Testis (tissue), 3 donors: ENCODE results near the gene RUNX1. TPM values are rescaled to one million over a fixed set of nuclear protein-coding genes. Genes with fewer than 3 reads are reported as not detected.

Experiments used
- DNase-seq: peaks from one replicate; pipeline ENCODE4 v3.0.0-alpha.2; 2019
- H3K27ac ChIP-seq, 2 donors: fragments of 200-600 bp; sonication (generic); one replicate each; pipeline ENCODE4 v1.5.1; 2019
- H3K27me3 ChIP-seq: fragments of 200-600 bp; sonication (generic); one replicate; pipeline ENCODE4 v1.5.1; 2019
- H3K36me3 ChIP-seq: fragments of 200-600 bp; sonication (generic); one replicate; pipeline ENCODE4 v1.5.1; 2017; ENCODE audit warnings: low read depth; ENCODE audit errors: missing control alignments
- H3K4me1 ChIP-seq: fragments of 200-600 bp; sonication (generic); one replicate; pipeline ENCODE4 v1.5.1; 2019
- H3K4me3 ChIP-seq, 2 donors: fragments of 200-600 bp; sonication (generic); one replicate each; pipeline ENCODE4 v1.5.1; 2017 to 2019
- H3K9me3 ChIP-seq: fragments of 200-600 bp; sonication (generic); one replicate; pipeline ENCODE4 v1.5.1; 2017
- CTCF ChIP-seq, 3 experiments: fragments of 450-650 bp in 2 of 3; fragments of 200-600 bp in 1 of 3; sonication (generic) in 1 of 3; IDR thresholded peaks; one replicate each; pipeline ENCODE4 v1.5.1; 2016 to 2019; ENCODE audit warnings: antibody characterized with exemption in 3 of 3, mild to moderate bottlenecking in 2 of 3, moderate library complexity in 1 of 3
- POLR2A ChIP-seq: fragments of 450-650 bp; IDR thresholded peaks from one replicate; pipeline ENCODE4 v1.6.1; 2017; ENCODE audit warnings: antibody characterized with exemption, mild to moderate bottlenecking, moderate library complexity
- WGBS, 2 donors: methylation state at CpG; one replicate each; pipeline ENCODE4 v1.1.5; 2018; 5-methylcytosine and 5-hydroxymethylcytosine counted together
- intact Hi-C: fragments of 100-400 bp; cut with DNase I; formaldehyde crosslinking; loops from one replicate; pipeline ENCODE4 v1.15.1; 2023; ENCODE audit warnings: low total_unique reads
- polyA plus RNA-seq: library from polyadenylated mRNA; stranded (reverse); fragments of 350-450 nt; fragmentation: Illumina TruSeq; extraction: RNeasy Lipid Tissue Mini Kit (QIAGEN cat#74804); gene quantifications from one replicate; pipeline ENCODE4 v1.2.3, GENCODE V29; 2014; ENCODE audit warnings: low read depth, low replicate concordance; ENCODE audit not compliant: insufficient read depth
- total RNA-seq, 2 donors: library from RNA; depleted of rRNA; stranded (reverse); fragments of >200 nt; gene quantifications; one replicate each; pipeline ENCODE4 v1.2.3, GENCODE V29; 2016

The RUNX1 gene
- total and polyA plus RNA-seq, 3 donors from 2014 or later: 11.1 to 28.7 (median 24.3) TPM

- Histone ChIP-seq H3K4me1 (no peaks in the 10 kb centered on the region), H3K36me3 (no peaks in the 10 kb centered on the region), H3K27ac (peak overlapping the region; percentile 29 to 74), H3K27me3 (no peaks in the 10 kb centered on the region), H3K4me3 (peak overlapping the region; percentile 69 to 72), H3K9me3 (no peaks in the 10 kb centered on the region)
- peak; percentile 76 for DNase-seq
- WGBS, 2 donors: 1% methylated on average over 22 to 40 of the region's 40 CpGs
- intact Hi-C loops: loop anchor here (10.0 kb wide), 1 partner anchor 143 kb away; no protein-coding TSS in a partner anchor
- TF ChIP-seq CTCF (IDR thresholded peaks at IDR 0.05): no peak
- no peak for TF ChIP-seq POLR2A
Measured at GRCh38 chr21:34887725-34888568, 161.2 kb downstream of the RUNX1 start.

- no peaks in the 10 kb centered on the region for H3K4me1 ChIP-seq
- DNase-seq: no peak
- H3K9me3 ChIP-seq: no peaks in the 10 kb centered on the region
- intact Hi-C loops: loop anchor here (10.0 kb wide), 1 partner anchor 142 kb away; no protein-coding TSS in a partner anchor
- peak overlapping the region in 1 of 2 donors; percentile 57 for H3K27ac ChIP-seq
- H3K27me3 ChIP-seq: no peaks in the 10 kb centered on the region
- TF ChIP-seq POLR2A (no peak), CTCF (IDR thresholded peaks at IDR 0.05) (no peak)
- 3 to 6% methylated on average over 15 of the region's 15 CpGs for WGBS, 2 donors
- H3K4me3 ChIP-seq: peak overlapping the region; percentile 50 to 72
- H3K36me3 ChIP-seq: no peaks in the 10 kb centered on the region
Measured at GRCh38 chr21:34887105-34887442, 162.0 kb downstream of the RUNX1 start.

DNA sequence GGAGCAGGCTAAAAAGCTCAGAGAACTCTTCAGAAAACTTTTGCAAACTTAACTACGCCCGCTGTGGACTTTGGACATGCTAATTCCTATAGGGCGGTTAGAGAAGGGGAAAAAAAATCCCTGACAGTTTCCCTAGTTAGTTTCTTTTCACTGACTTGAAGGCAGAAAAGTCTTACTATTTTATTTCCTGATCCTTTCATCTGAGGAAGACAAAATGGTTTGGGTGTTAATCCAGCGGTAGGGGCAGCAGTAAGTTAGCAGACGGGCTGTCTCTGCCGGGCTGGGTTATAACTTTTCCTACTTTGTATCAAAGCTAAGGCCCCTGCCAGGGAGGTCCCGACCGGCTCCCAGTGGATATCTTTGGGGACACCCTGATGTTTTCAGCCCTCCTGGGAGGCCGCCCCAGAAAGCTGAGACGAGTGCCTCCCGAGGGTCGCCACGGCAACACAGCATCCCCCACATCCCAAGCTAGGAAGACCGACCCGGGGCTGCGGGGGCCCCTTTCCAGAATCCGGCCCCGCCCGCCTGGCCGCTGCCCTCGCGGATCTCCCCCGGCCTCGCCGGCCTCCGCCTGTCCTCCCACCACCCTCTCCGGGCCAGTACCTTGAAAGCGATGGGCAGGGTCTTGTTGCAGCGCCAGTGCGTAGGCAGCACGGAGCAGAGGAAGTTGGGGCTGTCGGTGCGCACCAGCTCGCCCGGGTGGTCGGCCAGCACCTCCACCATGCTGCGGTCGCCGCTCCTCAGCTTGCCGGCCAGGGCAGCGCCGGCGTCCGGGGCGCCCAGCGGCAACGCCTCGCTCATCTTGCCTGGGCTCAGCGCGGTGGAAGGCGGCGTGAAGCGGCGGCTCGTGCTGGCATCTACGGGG lies 162.6 kb downstream of the RUNX1 start:
- H3K36me3 ChIP-seq: no peaks in the 10 kb centered on the region
- TF ChIP-seq POLR2A (no peak), CTCF (IDR thresholded peaks at IDR 0.05) (no peak)
- H3K4me1 ChIP-seq: no peaks in the 10 kb centered on the region
- peak overlapping the region; percentile 8 to 57 for H3K27ac ChIP-seq
- no peaks in the 10 kb centered on the region for H3K27me3 ChIP-seq
- intact Hi-C loops: loop anchor here (10.0 kb wide), 1 partner anchor 142 kb away; no protein-coding TSS in a partner anchor
- DNase-seq: peak; percentile 40
- WGBS, 2 donors: 0 to 5% methylated on average over 22 to 33 of the region's 56 CpGs
- peak overlapping the region; percentile 50 to 72 for H3K4me3 ChIP-seq
- no peaks in the 10 kb centered on the region for H3K9me3 ChIP-seq

- Histone ChIP-seq H3K27me3 (no peaks in the 10 kb centered on the region), H3K9me3 (no peaks in the 10 kb centered on the region), H3K4me3 (peak overlapping the region; percentile 50 to 72), H3K27ac (peak overlapping the region; percentile 8 to 57), H3K36me3 (no peaks in the 10 kb centered on the region), H3K4me1 (no peaks in the 10 kb centered on the region)
- WGBS, 2 donors: 19 to 22% methylated on average over 24 of the region's 24 CpGs
- TF ChIP-seq CTCF (IDR thresholded peaks at IDR 0.05) (no peak), POLR2A (no peak)
- intact Hi-C loops: loop anchor here (10.0 kb wide), 1 partner anchor 141 kb away; no protein-coding TSS in a partner anchor
- DNase-seq: no peak
Measured at GRCh38 chr21:34885626-34886239, 163.4 kb downstream of the RUNX1 start.
